Endothelial cell of umbilical vein (primary cell): ENCODE data around the gene RNF183. TPM values are rescaled to one million over a fixed set of nuclear protein-coding genes. Genes with fewer than 3 reads are reported as not detected.

Experiments used
- BruUV-seq: library from RNA; stranded (reverse); fragments of 400-500 nt; replicated peaks from 2 replicates; lab custom pipeline; 2021; lab: Mats Ljungman, UMichigan
- CTCF ChIA-PET: fragments of 300-600, 350-600 bp; sonication (Branson Sonifier 250); formaldehyde crosslinking; loops from one replicate; lab custom pipeline; 2021; ENCODE audit warnings: antibody characterized with exemption, inconsistent platforms; lab: Charles Lee
- POLR2A ChIA-PET: fragments of 300-600, 350-600 bp; sonication (Branson Sonifier 250); formaldehyde crosslinking; loops from one replicate; lab custom pipeline; 2021; ENCODE audit warnings: antibody characterized with exemption, inconsistent platforms; lab: Charles Lee
- DNase-seq: peaks from one replicate; pipeline ENCODE4 v3.0.0-alpha.2; 2011; ENCODE audit warnings: low read depth, low spot score
- FAIRE-seq: peaks from 2 replicates; lab custom pipeline; 2011; peaks lifted over from hg19 to GRCh38; lab: Jason Lieb, UNC
- H2AFZ ChIP-seq: 2 replicates; pipeline ENCODE4 v1.6.0; 2012; ENCODE audit warnings: low read depth, low read length, control low read depth, inconsistent platforms
- H3K27ac ChIP-seq: 2 replicates; pipeline ENCODE4 v1.5.1; 2011; ENCODE audit warnings: low read depth, mild to moderate bottlenecking, control low read depth, low read length, moderate library complexity; ENCODE audit not compliant: insufficient read depth
- H3K27me3 ChIP-seq, 2 experiments: 2 replicates each; pipeline versions ENCODE4 v1.6.0 to v1.6.1; 2011; ENCODE audit warnings: low read length in 2 of 2, mixed read lengths in 1 of 2; ENCODE audit not compliant: control insufficient read depth in 2 of 2, insufficient read depth in 2 of 2
- H3K36me3 ChIP-seq, 2 experiments: 2 replicates in 1 of 2; 3 replicates in 1 of 2; pipeline ENCODE4 v1.5.1; 2011; ENCODE audit warnings: low read length in 2 of 2, mild to moderate bottlenecking in 1 of 2, moderate library complexity in 1 of 2; ENCODE audit not compliant: control insufficient read depth in 2 of 2, insufficient read depth in 2 of 2; ENCODE audit errors: extremely low read depth in 1 of 2
- H3K4me1 ChIP-seq: 3 replicates; pipeline ENCODE4 v1.5.1; 2011; ENCODE audit warnings: mild to moderate bottlenecking, low read length; ENCODE audit not compliant: control insufficient read depth, insufficient read depth; ENCODE audit errors: extremely low read depth
- H3K4me2 ChIP-seq: 2 replicates; pipeline ENCODE4 v1.6.1; 2011; ENCODE audit warnings: low read length, control low read depth, mixed read lengths; ENCODE audit not compliant: insufficient read depth
- H3K4me3 ChIP-seq, 3 experiments: fragments of 200-600 bp in 1 of 3; sonication (generic), shearing (Covaris generic) in 1 of 3; replicated peaks in 1 of 3; 2 replicates each; pipeline ENCODE4 v1.5.1; 2011 to 2016; ENCODE audit warnings: control low read depth in 3 of 3, low read length in 3 of 3, mild to moderate bottlenecking in 2 of 3, inconsistent platforms in 1 of 3, low read depth in 1 of 3, moderate library complexity in 1 of 3; ENCODE audit not compliant: insufficient read depth in 1 of 3
- H3K79me2 ChIP-seq: 2 replicates; pipeline ENCODE4 v1.6.0; 2012; ENCODE audit warnings: low read length, inconsistent platforms; ENCODE audit not compliant: control insufficient read depth, insufficient read depth
- H3K9ac ChIP-seq: replicated peaks from 2 replicates; pipeline ENCODE3; 2011; ENCODE audit warnings: low read length, control low read depth; ENCODE audit not compliant: insufficient read depth; ENCODE audit errors: extremely low read depth
- H3K9me1 ChIP-seq: replicated peaks from 3 replicates; pipeline ENCODE4 v1.6.0; 2011; ENCODE audit warnings: mild to moderate bottlenecking, low read length; ENCODE audit not compliant: control insufficient read depth, insufficient read depth; ENCODE audit errors: extremely low read depth
- H3K9me3 ChIP-seq: replicated peaks from 2 replicates; pipeline ENCODE4 v1.5.1; 2012; ENCODE audit warnings: low read length, inconsistent platforms; ENCODE audit not compliant: control insufficient read depth, insufficient read depth
- H4K20me1 ChIP-seq: replicated peaks from 2 replicates; pipeline ENCODE3; 2011; ENCODE audit warnings: mild to moderate bottlenecking, low read length; ENCODE audit not compliant: control insufficient read depth, insufficient read depth; ENCODE audit errors: extremely low read depth
- CTCF ChIP-seq, 2 donors: IDR thresholded peaks; 1 replicate in 1 of 2; 2 replicates in 1 of 2; pipeline ENCODE4 v1.5.1; 2011; ENCODE audit warnings: low read length in 2 of 2, mild to moderate bottlenecking in 2 of 2, moderate library complexity in 2 of 2, control low read depth in 1 of 2, inconsistent platforms in 1 of 2, low read depth in 1 of 2; ENCODE audit not compliant: insufficient read depth in 1 of 2; ENCODE audit errors: extremely low read depth in 1 of 2
- EZH2 ChIP-seq: IDR thresholded peaks from 2 replicates; pipeline ENCODE4 v1.6.1; 2012; ENCODE audit warnings: borderline replicate concordance, low read depth, mild to moderate bottlenecking, moderate library complexity, low read length, inconsistent platforms; ENCODE audit not compliant: severe bottlenecking
- FOS ChIP-seq: IDR thresholded peaks from 2 replicates; pipeline ENCODE4 v1.6.1; 2011; ENCODE audit warnings: mild to moderate bottlenecking, low read length, moderate library complexity, borderline replicate concordance; ENCODE audit not compliant: insufficient read depth
- GATA2 ChIP-seq: IDR thresholded peaks from 2 replicates; pipeline ENCODE4 v1.7.0; 2011; ENCODE audit warnings: low read depth, mild to moderate bottlenecking, moderate library complexity, mixed read lengths, low read length; ENCODE audit not compliant: insufficient read length, insufficient read depth
- JUN ChIP-seq: IDR thresholded peaks from 2 replicates; pipeline ENCODE4 v1.6.1; 2011; ENCODE audit warnings: borderline replicate concordance, low read depth; ENCODE audit not compliant: insufficient read length, insufficient read depth
- MYC ChIP-seq: IDR thresholded peaks from one replicate; pipeline ENCODE4 v1.6.1; 2011; ENCODE audit warnings: mild to moderate bottlenecking, low read depth, low read length
- POLR2A ChIP-seq: IDR thresholded peaks from 2 replicates; pipeline ENCODE4 v1.6.1; 2012; ENCODE audit warnings: low read depth, mild to moderate bottlenecking, control low read depth, low read length
- POLR2AphosphoS5 ChIP-seq: IDR thresholded peaks from 2 replicates; pipeline ENCODE4 v1.6.1; 2012; ENCODE audit warnings: low read depth, mild to moderate bottlenecking, control low read depth, low read length, moderate library complexity; ENCODE audit not compliant: insufficient read depth
- dilution Hi-C: fragments of 300-500 bp; cut with MboI; formaldehyde crosslinking; loops from one replicate; pipeline ENCODE4 v1.15.0; 2019; ENCODE audit warnings: low sequenced_read_pairs; ENCODE audit not compliant: extremely low pct_ligation_motif_present
- intact Hi-C: fragments of 100-400 bp; cut with micrococcal nuclease; formaldehyde crosslinking; loops from one replicate; pipeline ENCODE4 v1.10.0; 2022
- polyA plus RNA-seq, 4 experiments: library from polyadenylated mRNA; depleted of rRNA in 3 of 4; stranded (reverse) in 3 of 4; unstranded in 1 of 4; fragments of >200 nt; gene quantifications; 2 replicates each; pipeline versions ENCODE4 v1.2.1 to v1.2.3, GENCODE V29; 2011 to 2012; ENCODE audit warnings: missing spikeins in 1 of 4
- total RNA-seq: library from RNA; stranded (reverse); gene quantifications from 2 replicates; pipeline ENCODE4 v1.2.3, GENCODE V29; 2021
- TF ChIP-seq, protein P1 (sequence below): IDR thresholded peaks from 2 replicates; pipeline ENCODE4 v1.6.1; 2011; ENCODE audit not compliant: insufficient read depth, insufficient read length

RNF183 gene
- total and polyA plus RNA-seq, 2 donors (not counting 3 experiments of a cell fraction or from before 2014, with no cell fraction given) = not detected

DNA sequence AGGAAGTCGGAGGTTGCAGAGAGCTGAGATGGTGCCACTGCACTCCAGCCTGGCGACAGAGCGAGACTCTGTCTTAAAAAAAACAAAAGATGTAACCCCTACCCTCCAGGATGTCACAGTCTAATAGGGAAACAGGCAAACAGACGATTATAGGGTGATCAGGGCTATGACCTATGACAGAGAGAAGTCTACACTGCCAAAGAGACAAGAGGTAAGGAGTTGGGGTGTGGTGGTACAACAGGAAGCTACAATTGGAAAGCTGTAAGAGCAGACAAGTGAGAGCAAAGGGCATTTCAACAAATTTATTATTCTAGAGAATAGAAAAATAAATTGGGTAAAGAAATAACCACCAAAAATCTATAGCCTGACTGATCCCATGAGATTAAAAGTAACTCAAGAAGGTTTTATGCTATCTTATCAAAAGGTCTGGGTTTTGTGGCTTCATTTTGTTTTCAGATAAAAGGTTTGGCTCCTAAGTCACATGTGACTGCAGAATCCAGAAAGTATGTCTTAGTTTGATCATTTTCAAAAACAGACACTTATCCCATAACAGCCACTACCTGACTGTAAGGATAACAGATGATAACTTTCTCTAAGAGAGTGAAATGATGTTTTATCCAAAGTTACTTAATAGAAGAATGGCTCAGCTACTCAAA, 35.1 kb downstream of the RNF183 start:
- Histone ChIP-seq H3K79me2 (no peaks in the 10 kb centered on the region), H3K36me3 (peaks cover 13 to 19% of the 10 kb centered on the region in 2 experiments), H4K20me1 (no peaks in the 10 kb centered on the region), H3K9ac (no peak overlapping the region), H3K4me2 (no peak overlapping the region), H3K9me3 (no peaks in the 10 kb centered on the region), H3K4me3 (no peak overlapping the region), H3K27me3 (no peaks in the 10 kb centered on the region), H3K4me1 (no peaks in the 10 kb centered on the region), H2AFZ (no peak overlapping the region), H3K9me1 (no peaks in the 10 kb centered on the region), H3K27ac (no peak overlapping the region)
- DNase-seq (no peak), FAIRE-seq (no peak)
- no peak for TF ChIP-seq MYC
- no TSS peak for BruUV-seq
- ChIA-PET POLR2A (no interaction called here), CTCF (no interaction called here)
- dilution Hi-C loops (no loop called here), intact Hi-C loops (no loop called here)

- no peaks in the 10 kb centered on the region for H3K27me3 ChIP-seq
- ChIA-PET POLR2A (no interaction called here), CTCF (interaction anchor here (0.6 to 1.1 kb wide), 2 partner anchors 18 to 45 kb away, joined by 3 read pairs; partner anchors contain the start of genes FKBP15 and SLC31A1)
- H3K27ac ChIP-seq = no peak overlapping the region
- no peak for FAIRE-seq
- H3K9ac ChIP-seq = no peak overlapping the region
- H4K20me1 ChIP-seq = no peaks in the 10 kb centered on the region
- no peaks in the 10 kb centered on the region for H3K4me1 ChIP-seq
- no TSS peak for BruUV-seq
- DNase-seq = no peak
- intact Hi-C loops (no loop called here), dilution Hi-C loops (no loop called here)
- H3K4me2 ChIP-seq = no peak overlapping the region
- peaks cover 11% of the 10 kb centered on the region in 2 experiments for H3K36me3 ChIP-seq
- no peaks in the 10 kb centered on the region for H3K9me1 ChIP-seq
- no peak overlapping the region for H2AFZ ChIP-seq
- H3K9me3 ChIP-seq = no peaks in the 10 kb centered on the region
- H3K4me3 ChIP-seq = no peak overlapping the region
- no peaks in the 10 kb centered on the region for H3K79me2 ChIP-seq
- TF ChIP-seq POLR2AphosphoS5 (no peak), JUN (no peak), POLR2A (no peak), GATA2 (no peak), MYC (no peak), EZH2 (no peak), FOS (no peak), CTCF (IDR thresholded peaks at IDR 0.05; ENCODE audit: extremely low read depth in 1 of 2, insufficient read depth in 1 of 2, low read depth in 1 of 2, low read length in 2 of 2) (no peak)
- TF ChIP-seq, protein P1, sequence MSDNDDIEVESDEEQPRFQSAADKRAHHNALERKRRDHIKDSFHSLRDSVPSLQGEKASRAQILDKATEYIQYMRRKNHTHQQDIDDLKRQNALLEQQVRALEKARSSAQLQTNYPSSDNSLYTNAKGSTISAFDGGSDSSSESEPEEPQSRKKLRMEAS = no peak
Measured at GRCh38 chr9:113266174-113266573, 37.0 kb downstream of the RNF183 start.
